WI38 (cell line): ENCODE results near the gene PMFBP1.

Experiments
- H3K4me3 ChIP-seq: 2 replicates; pipeline ENCODE4 v1.5.1; 2011; ENCODE audit warnings: low read depth, mild to moderate bottlenecking, control low read depth, low read length
- TF ChIP-seq, protein P1 (sequence below): IDR thresholded peaks from 2 replicates; pipeline ENCODE4 v1.5.1; 2012; ENCODE audit warnings: low read depth, mild to moderate bottlenecking, control low read depth, low read length

PMFBP1 gene

DNA sequence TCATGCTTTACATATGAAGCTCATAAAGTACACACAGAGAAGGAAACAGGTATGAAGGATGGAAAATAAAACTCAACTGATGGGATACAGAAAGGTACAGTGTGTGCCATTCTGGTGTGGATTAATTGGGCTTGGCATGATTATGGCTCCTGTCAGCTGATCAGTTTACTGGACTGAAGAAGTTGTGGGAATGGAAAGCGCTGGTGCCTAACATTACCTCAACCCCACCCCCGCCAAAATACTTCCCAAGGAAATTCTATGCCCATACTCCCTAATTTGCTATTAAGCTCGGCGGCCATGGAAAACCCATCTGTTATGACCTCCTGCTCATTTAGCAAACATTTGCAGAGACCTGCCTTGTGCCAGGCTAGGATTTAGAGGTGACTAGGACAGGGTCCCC, 16.6 kb upstream of the PMFBP1 start:
- H3K4me3 ChIP-seq = no peak overlapping the region
- TF ChIP-seq, protein P1, sequence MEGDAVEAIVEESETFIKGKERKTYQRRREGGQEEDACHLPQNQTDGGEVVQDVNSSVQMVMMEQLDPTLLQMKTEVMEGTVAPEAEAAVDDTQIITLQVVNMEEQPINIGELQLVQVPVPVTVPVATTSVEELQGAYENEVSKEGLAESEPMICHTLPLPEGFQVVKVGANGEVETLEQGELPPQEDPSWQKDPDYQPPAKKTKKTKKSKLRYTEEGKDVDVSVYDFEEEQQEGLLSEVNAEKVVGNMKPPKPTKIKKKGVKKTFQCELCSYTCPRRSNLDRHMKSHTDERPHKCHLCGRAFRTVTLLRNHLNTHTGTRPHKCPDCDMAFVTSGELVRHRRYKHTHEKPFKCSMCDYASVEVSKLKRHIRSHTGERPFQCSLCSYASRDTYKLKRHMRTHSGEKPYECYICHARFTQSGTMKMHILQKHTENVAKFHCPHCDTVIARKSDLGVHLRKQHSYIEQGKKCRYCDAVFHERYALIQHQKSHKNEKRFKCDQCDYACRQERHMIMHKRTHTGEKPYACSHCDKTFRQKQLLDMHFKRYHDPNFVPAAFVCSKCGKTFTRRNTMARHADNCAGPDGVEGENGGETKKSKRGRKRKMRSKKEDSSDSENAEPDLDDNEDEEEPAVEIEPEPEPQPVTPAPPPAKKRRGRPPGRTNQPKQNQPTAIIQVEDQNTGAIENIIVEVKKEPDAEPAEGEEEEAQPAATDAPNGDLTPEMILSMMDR = no peak

DNA sequence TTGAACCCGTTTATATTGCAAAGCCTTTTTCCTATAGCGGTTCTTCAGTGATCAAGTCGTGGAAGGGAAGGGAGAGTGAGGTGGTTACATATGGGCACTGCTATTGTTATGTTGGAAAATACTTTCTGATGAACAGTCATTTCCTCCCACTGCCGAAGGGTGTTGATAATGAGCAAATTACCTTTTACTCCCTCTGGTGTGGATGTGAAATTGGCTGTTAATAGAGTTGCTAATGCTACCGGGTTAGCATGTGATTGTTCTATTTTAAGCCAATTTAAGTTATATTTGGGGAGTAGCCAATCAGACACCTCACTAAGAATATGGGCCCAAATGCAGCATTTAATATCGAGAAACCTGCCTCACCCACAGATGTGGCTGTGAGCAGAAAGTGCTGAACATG, 15.6 kb upstream of the PMFBP1 start:
- H3K4me3 ChIP-seq = no peak overlapping the region

DNA sequence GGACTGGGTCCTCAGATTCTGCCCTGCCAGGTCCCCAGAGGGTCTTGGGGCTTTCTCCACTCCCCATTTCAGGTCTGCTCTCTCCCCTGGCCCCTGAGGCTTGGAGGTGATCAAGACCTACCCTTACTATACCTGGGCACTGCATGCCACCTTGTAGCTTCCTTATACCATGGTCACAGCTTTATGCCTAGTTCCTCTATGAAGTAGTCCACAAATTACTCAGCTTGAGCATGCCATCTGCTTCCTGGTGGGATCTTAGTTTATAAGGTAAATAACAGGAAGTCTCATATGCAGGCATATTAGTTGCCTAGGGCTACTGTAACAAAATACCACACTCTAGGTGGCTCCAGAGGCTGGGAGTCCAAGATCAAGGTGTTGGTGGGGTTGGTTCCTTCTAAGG, 11.0 kb upstream of the PMFBP1 start:
- H3K4me3 ChIP-seq = no peak overlapping the region
- TF ChIP-seq, protein P1 = no peak

More for the DNA sequence above, 15.6 kb upstream of the PMFBP1 start:
- TF ChIP-seq, protein P1 = no peak

DNA sequence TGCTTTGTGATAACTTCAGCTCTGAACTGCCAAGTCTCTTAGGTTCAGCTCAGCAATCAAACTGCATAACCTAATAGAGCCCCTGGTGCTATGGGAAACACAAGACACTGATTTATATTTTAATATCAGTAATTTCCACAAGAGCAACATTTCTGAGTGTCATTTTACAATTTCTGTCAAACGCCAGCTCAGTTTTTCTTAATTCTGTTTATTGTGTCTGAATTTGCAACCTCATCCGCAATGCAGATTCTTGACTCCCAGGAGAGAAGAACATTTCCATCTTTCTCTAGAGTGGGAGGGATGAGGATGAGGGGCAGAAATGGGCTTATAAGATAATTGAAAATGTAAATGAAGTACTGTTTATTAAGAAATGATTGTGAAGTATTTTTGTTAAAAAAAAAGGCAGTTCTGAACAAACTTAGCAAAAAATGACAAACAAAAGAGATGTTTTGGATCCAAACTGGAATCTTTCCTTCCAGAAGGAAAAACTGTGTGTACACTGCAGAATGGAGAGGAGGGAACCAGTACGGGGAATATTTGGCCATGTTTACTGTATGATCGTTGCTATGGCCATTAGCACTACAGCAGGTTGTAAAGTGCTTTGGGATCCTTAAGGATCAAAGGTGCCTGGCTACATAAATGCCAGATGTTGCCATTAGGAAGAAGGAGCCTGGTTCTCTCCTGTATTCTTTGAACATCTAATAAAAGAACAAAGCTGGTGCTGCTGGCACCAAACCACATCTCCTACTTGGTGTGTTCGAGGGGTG, 7.4 kb upstream of the PMFBP1 start:
- H3K4me3 ChIP-seq = no peak overlapping the region
- TF ChIP-seq, protein P1 = no peak

DNA sequence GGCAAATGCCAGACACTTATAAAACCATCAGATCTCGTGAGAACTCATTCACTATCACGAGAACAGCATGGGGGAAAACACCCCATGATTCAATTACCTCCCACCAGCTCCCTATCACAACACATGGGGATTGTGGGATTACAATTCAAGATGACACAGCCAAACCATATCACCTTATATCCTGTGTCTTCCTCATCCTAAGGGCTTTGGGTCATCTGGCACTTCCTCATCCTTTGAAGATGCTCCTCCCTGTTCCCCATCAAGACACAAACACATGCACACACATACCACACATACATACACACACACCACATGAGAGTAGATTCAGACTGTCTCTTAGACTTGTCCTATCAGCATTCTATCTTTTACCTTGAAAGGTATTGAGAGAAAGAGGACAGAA, 2.8 kb upstream of the PMFBP1 start:
- TF ChIP-seq, protein P1 = no peak
- no peak overlapping the region for H3K4me3 ChIP-seq

DNA sequence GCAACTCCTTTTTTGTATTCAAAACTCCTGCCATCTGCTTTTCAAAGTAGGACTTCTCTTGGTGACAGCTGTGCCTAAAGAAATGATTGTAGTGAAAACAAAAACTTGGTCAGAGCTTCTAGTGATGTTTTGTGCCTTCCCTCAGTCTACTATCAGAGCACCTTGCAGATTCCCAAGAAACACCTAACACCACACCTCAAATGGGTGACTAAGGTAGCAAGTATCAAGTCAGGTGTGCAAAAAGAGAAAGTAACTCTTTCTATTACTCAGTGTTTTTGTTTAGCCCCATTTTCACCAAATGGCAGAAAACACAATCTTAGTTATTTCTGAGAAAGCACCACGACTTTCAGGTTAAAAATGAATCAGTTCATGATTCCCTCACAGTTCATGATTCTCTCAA, 2.0 kb upstream of the PMFBP1 start:
- H3K4me3 ChIP-seq = no peak overlapping the region
- TF ChIP-seq, protein P1 = no peak

DNA sequence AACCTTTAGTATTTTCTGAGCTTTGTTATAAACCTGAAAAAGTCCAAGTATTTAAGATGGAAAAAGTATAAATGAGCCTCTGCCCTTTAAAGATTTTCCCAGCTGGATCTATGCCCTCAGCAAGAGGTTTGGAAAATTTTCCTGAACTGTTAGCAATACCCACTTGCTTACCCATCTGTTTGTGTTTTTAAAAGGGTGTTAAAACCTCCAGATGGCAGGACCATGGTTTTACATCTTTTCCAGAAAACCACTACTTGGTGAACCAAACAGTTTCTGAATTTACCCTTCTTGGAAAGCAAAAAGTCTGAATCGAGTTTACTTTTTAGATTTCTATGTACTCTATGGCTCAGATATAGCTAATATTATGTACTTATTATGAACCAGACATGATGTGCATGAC, 719 bp downstream of the PMFBP1 start:
- TF ChIP-seq, protein P1 = no peak

More for the DNA sequence above, 719 bp downstream of the PMFBP1 start:
- no peak overlapping the region for H3K4me3 ChIP-seq
